Epithelial cell of proximal tubule (primary cell): ENCODE results near the gene CDH4. TPM values are rescaled to one million over a fixed set of nuclear protein-coding genes. Genes with fewer than 3 reads are reported as not detected.
"Not testable (repeated sequence)": the region's sequence is repeated elsewhere in the genome, so short reads cannot be mapped to it uniquely, and the experiment has no call there.

Experiments used
- DNase-seq: peaks from one replicate; pipeline ENCODE4 v3.0.0-alpha.2; 2011; ENCODE audit warnings: low read depth
- H3K4me3 ChIP-seq: 2 replicates; pipeline ENCODE4 v1.5.1; 2011; ENCODE audit warnings: low read depth, mild to moderate bottlenecking, low read length
- CTCF ChIP-seq: conservative IDR thresholded peaks from 2 replicates; pipeline ENCODE4 v1.5.1; 2012; ENCODE audit warnings: low read depth, mild to moderate bottlenecking, low read length
- total RNA-seq: library from RNA; depleted of rRNA; stranded (reverse); fragments of >200 nt; gene quantifications from 2 replicates; pipeline ENCODE4 v1.2.3, GENCODE V29; 2015

The CDH4 gene
- total RNA-seq, 1 donor from 2014 or later: 17.1 TPM

GRCh38 chr20:61451009-61451408, 198.9 kb downstream of the CDH4 start:
- DNase-seq: no peak
- no peak for TF ChIP-seq CTCF
- no peak overlapping the region for H3K4me3 ChIP-seq

- no peak overlapping the region for H3K4me3 ChIP-seq
- TF ChIP-seq CTCF: no peak
- no peak for DNase-seq
Measured at GRCh38 chr20:61451953-61452352, 199.9 kb downstream of the CDH4 start.

GRCh38 chr20:61453219-61453618, 201.2 kb downstream of the CDH4 start:
- TF ChIP-seq CTCF: no peak
- no peak for DNase-seq
- no peak overlapping the region for H3K4me3 ChIP-seq

- not testable (repeated sequence) for H3K4me3 ChIP-seq, DNase-seq
Measured at GRCh38 chr20:61453623-61454022, 201.6 kb downstream of the CDH4 start.

GRCh38 chr20:61454053-61454452, 202.0 kb downstream of the CDH4 start:
- H3K4me3 ChIP-seq: no peak overlapping the region
- no peak for TF ChIP-seq CTCF
- DNase-seq: no peak

- no peak for DNase-seq
- no peak for TF ChIP-seq CTCF
- no peak overlapping the region for H3K4me3 ChIP-seq
Measured at GRCh38 chr20:61455508-61456215, 203.6 kb downstream of the CDH4 start.

GRCh38 chr20:61457725-61458124, 205.7 kb downstream of the CDH4 start:
- no peak for DNase-seq
- no peak overlapping the region for H3K4me3 ChIP-seq
- TF ChIP-seq CTCF: no peak
